Parathyroid adenoma (tissue), 2 donors: ENCODE results near the gene ST8SIA5.
A peak's percentile ranks its signal among the peaks of the same experiment; 100 is the strongest.

ENCODE experiments used
- H2AFZ ChIP-seq: fragments of 300-600 bp; sonication (generic); one replicate; pipeline ENCODE4 v1.7.0; 2017; ENCODE audit warnings: antibody characterized with exemption, mild to moderate bottlenecking
- H3K27ac ChIP-seq: fragments of 300-600 bp; sonication (generic); one replicate; pipeline ENCODE4 v1.7.0; 2017
- H3K27me3 ChIP-seq: fragments of 300-600 bp; sonication (generic); one replicate; pipeline ENCODE4 v1.7.0; 2017; ENCODE audit warnings: low read length; ENCODE audit not compliant: control insufficient read depth, insufficient read depth
- H3K36me3 ChIP-seq: fragments of 300-600 bp; sonication (generic); one replicate; pipeline ENCODE4 v1.7.0; 2017; ENCODE audit warnings: low read length; ENCODE audit not compliant: control insufficient read depth, insufficient read depth
- H3K4me1 ChIP-seq: fragments of 300-600 bp; sonication (generic); one replicate; pipeline ENCODE4 v1.7.0; 2017; ENCODE audit warnings: control low read depth
- H3K4me2 ChIP-seq: fragments of 300-600 bp; sonication (generic); one replicate; pipeline ENCODE4 v1.7.0; 2017; ENCODE audit warnings: low read length
- H3K4me3 ChIP-seq: fragments of 300-600 bp; sonication (generic); one replicate; pipeline ENCODE4 v1.7.0; 2017; ENCODE audit warnings: low read depth, low read length
- H3K79me2 ChIP-seq: fragments of 300-600 bp; sonication (generic); one replicate; pipeline ENCODE4 v1.7.0; 2017; ENCODE audit warnings: control low read depth
- H3K9ac ChIP-seq: fragments of 300-600 bp; sonication (generic); one replicate; pipeline ENCODE4 v1.7.0; 2017; ENCODE audit warnings: mild to moderate bottlenecking
- H3K9me3 ChIP-seq: fragments of 300-600 bp; sonication (generic); one replicate; pipeline ENCODE4 v1.7.0; 2017; ENCODE audit warnings: low read length; ENCODE audit not compliant: control insufficient read depth
- TF ChIP-seq, protein P1 (sequence below): fragments of 300-600 bp; sonication (generic); IDR thresholded peaks from one replicate; pipeline ENCODE4 v1.7.0; 2017; ENCODE audit warnings: antibody characterized with exemption, mild to moderate bottlenecking
- donor health status: primary hyperparathyroidism.

The ST8SIA5 gene

DNA sequence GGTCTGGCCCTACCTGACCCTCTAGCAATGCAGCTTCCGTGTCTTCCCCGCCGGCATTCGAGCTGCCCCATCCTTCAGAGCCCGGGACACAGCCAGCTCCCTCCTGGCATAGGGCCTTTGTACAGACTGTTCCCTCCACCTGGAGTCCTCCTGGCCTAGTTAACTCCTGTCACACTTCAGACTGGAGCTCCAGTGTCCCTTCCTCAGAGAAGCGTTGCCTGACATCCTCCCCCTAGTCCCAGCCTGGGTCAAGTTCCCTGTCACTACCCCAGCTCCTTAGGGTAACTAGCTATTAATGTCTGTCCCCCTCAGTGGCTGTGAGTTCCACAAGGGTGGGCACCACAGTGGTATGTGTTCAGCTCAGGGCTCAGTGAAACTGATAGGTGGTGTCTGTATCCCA is 54.4 kb downstream of the ST8SIA5 start:
- TF ChIP-seq, protein P1, sequence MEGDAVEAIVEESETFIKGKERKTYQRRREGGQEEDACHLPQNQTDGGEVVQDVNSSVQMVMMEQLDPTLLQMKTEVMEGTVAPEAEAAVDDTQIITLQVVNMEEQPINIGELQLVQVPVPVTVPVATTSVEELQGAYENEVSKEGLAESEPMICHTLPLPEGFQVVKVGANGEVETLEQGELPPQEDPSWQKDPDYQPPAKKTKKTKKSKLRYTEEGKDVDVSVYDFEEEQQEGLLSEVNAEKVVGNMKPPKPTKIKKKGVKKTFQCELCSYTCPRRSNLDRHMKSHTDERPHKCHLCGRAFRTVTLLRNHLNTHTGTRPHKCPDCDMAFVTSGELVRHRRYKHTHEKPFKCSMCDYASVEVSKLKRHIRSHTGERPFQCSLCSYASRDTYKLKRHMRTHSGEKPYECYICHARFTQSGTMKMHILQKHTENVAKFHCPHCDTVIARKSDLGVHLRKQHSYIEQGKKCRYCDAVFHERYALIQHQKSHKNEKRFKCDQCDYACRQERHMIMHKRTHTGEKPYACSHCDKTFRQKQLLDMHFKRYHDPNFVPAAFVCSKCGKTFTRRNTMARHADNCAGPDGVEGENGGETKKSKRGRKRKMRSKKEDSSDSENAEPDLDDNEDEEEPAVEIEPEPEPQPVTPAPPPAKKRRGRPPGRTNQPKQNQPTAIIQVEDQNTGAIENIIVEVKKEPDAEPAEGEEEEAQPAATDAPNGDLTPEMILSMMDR = no peak
- Histone ChIP-seq H3K79me2 (peaks cover 43% of the 10 kb centered on the region), H3K27ac (peak overlapping the region; percentile 16), H3K27me3 (no peaks in the 10 kb centered on the region), H2AFZ (no peak overlapping the region), H3K4me1 (peaks cover 68% of the 10 kb centered on the region), H3K4me2 (peak overlapping the region; percentile 35), H3K4me3 (no peak overlapping the region), H3K9me3 (no peaks in the 10 kb centered on the region), H3K9ac (no peak overlapping the region), H3K36me3 (no peaks in the 10 kb centered on the region)

DNA sequence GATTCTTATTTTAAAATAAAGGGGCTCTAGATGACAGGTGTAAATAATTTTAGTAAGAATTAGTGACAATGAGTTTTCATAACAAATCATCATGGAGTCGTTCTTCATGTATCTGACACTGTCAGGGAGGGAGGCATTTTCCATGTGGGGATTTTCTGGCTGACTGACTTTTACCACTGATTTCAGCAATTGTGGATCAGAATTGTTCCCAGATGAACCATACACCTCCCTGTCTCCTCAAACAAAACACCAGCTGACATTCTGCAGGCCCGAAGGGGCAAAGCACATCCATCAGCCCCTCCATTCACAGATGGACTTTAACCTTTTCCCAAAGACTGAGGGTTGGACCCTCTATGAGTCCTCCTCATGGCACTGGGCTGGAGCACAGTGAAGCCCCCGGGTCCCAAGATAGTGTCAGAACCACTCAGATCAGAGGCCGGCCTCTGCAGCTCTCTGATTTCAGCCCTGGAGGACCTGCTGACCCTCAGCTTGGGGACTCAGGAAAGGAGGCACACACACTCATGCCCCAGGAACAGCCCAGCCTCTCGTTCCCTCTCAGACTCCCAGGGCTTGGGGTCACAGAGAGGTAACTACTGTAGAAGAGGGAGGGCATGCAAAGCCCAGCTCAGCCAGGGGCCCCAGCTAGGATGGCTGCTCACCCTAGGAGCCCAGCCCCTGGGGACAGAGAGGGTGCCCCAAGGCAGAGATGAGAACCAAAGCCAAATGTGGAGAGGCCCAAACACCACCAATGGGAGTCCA is 56.6 kb downstream of the ST8SIA5 start:
- H2AFZ ChIP-seq = peak overlapping the region; percentile 48
- peaks cover 72% of the 10 kb centered on the region for H3K4me1 ChIP-seq
- peak overlapping the region; percentile 18 for H3K4me2 ChIP-seq
- no peaks in the 10 kb centered on the region for H3K27me3 ChIP-seq
- no peaks in the 10 kb centered on the region for H3K9me3 ChIP-seq
- peak overlapping the region; percentile 77 for H3K27ac ChIP-seq
- H3K9ac ChIP-seq = no peak overlapping the region
- H3K4me3 ChIP-seq = no peak overlapping the region
- peaks cover 38% of the 10 kb centered on the region for H3K79me2 ChIP-seq
- H3K36me3 ChIP-seq = no peaks in the 10 kb centered on the region
- TF ChIP-seq, protein P1 = no peak

DNA sequence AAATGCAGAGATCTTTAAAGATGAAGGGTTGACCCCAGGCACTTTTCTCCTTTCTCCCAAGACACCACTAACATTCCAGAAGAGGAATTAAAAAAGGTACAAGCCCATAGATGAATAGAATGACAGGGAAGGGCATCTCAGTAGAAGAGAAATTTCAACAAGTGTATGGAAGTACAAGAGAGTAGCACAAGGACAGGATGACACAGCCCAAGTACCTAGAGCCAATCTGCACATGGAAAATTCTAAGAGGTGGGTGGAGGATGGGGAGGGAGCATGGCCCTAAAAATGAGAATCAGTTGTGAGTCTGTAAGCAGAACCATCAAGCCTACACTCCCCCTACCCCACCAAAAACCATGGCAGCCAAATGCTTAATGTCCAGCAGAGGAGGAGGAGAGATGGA is 60.2 kb downstream of the ST8SIA5 start:
- no peaks in the 10 kb centered on the region for H3K27me3 ChIP-seq
- H3K27ac ChIP-seq = peak overlapping the region; percentile 77
- no peak overlapping the region for H3K9ac ChIP-seq
- TF ChIP-seq, protein P1 = no peak
- H3K9me3 ChIP-seq = no peaks in the 10 kb centered on the region
- no peak overlapping the region for H3K4me3 ChIP-seq
- no peak overlapping the region for H3K4me2 ChIP-seq
- H2AFZ ChIP-seq = no peak overlapping the region
- no peaks in the 10 kb centered on the region for H3K36me3 ChIP-seq
- H3K4me1 ChIP-seq = peaks cover 56% of the 10 kb centered on the region
- H3K79me2 ChIP-seq = peaks cover 17% of the 10 kb centered on the region

DNA sequence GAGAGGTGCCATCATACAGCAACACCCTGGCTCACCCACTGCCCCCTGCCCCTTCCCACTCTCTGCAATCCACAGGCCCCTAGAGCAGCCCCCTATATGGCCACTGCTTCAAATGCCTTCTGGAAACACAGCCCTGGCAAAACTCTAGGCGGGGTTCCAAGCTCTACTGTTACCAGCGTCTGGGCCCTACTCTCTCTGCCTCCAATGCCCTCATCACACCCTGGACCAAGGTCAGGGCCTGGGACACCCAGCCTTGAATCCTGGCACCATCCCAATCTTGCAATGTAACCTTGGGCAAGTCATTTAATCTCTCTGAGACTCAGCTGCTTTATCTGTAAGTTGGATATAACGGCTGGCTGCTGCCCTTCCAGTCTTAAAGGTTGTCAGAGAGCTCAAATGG is 60.6 kb downstream of the ST8SIA5 start:
- no peak overlapping the region for H3K4me2 ChIP-seq
- TF ChIP-seq, protein P1 = no peak
- H3K4me3 ChIP-seq = no peak overlapping the region
- peak overlapping the region; percentile 77 for H3K27ac ChIP-seq
- H3K4me1 ChIP-seq = peaks cover 56% of the 10 kb centered on the region
- H2AFZ ChIP-seq = no peak overlapping the region
- no peaks in the 10 kb centered on the region for H3K27me3 ChIP-seq
- no peaks in the 10 kb centered on the region for H3K9me3 ChIP-seq
- no peaks in the 10 kb centered on the region for H3K36me3 ChIP-seq
- peaks cover 17% of the 10 kb centered on the region for H3K79me2 ChIP-seq
- H3K9ac ChIP-seq = no peak overlapping the region

DNA sequence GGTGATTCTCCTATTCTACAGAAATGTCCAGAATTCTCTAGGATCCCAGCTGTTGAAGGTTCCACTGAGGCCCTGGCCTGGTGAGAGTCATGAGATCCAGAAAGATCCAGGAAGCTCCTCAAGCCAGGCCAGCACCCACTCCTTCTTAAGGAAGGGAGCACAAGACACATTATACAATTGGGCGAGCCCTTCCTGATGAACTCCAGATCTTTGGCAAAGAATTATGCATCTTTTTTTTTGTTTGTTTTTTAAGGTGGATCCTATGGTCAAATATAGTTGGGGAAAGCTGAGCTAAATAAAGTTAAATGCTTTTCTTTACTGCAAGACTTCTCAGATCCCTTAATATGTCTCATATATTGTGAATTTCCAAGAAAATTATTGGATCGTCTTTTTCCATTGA is 62.9 kb downstream of the ST8SIA5 start:
- Histone ChIP-seq H3K4me3 (no peak overlapping the region), H3K79me2 (peaks cover 7% of the 10 kb centered on the region), H3K27me3 (no peaks in the 10 kb centered on the region), H3K4me2 (no peak overlapping the region), H3K36me3 (no peaks in the 10 kb centered on the region), H3K9ac (no peak overlapping the region), H2AFZ (no peak overlapping the region), H3K27ac (peak overlapping the region; percentile 5), H3K9me3 (no peaks in the 10 kb centered on the region), H3K4me1 (peaks cover 37% of the 10 kb centered on the region)
- TF ChIP-seq, protein P1 = no peak
